HG03521 (cell line): ENCODE results near the gene SMO.
A peak's percentile ranks its signal among the peaks of the same experiment; 100 is the strongest.

ENCODE experiments used
- ATAC-seq: cut with Tn5 transposase; IDR thresholded peaks from one replicate; pipeline ENCODE4 v1.9.1; 2021; ENCODE audit warnings: mild to moderate bottlenecking, moderate library complexity; ENCODE audit not compliant: unreplicated experiment

SMO gene

GRCh38 chr7:129188372-129188891, at the start of gene SMO:
TSS of gene SMO (plus strand) at chr7:129188633. CDS start at chr7:129189152, 519 bp downstream.
- ATAC-seq: no peak

- no peak for ATAC-seq
These were observed 44.7 kb upstream of the SMO start for GRCh38 chr7:129143724-129144094.

GRCh38 chr7:129144095-129144833, 44.2 kb upstream of the SMO start, which contains the start of gene TSPAN33:
TSS of gene TSPAN33 (plus strand) at chr7:129144707. CDS start at chr7:129144981, 274 bp downstream.
- ATAC-seq: peak; percentile 68

GRCh38 chr7:129144834-129145668, 43.4 kb upstream of the SMO start:
- peak; percentile 17 for ATAC-seq

GRCh38 chr7:129146237-129146979, 42.0 kb upstream of the SMO start:
- ATAC-seq: peak; percentile 50

- no peak for ATAC-seq
These were observed 40.7 kb upstream of the SMO start for GRCh38 chr7:129147731-129148130.

GRCh38 chr7:129149511-129149910, 38.9 kb upstream of the SMO start:
- no peak for ATAC-seq

GRCh38 chr7:129150199-129150996, 38.0 kb upstream of the SMO start:
- ATAC-seq: no peak

GRCh38 chr7:129157651-129158050, 30.8 kb upstream of the SMO start:
- ATAC-seq: no peak

- no peak for ATAC-seq
These were observed 28.9 kb upstream of the SMO start for GRCh38 chr7:129159539-129159938.

- ATAC-seq: no peak
These were observed 28.1 kb upstream of the SMO start for GRCh38 chr7:129160161-129160905.

- no peak for ATAC-seq
These were observed 26.8 kb upstream of the SMO start for GRCh38 chr7:129161524-129162225.

- ATAC-seq: no peak
These were observed 25.7 kb upstream of the SMO start for GRCh38 chr7:129162732-129163131.

GRCh38 chr7:129163875-129164544, 24.4 kb upstream of the SMO start:
- ATAC-seq: no peak

- no peak for ATAC-seq
These were observed 21.7 kb upstream of the SMO start for GRCh38 chr7:129166745-129167144.

GRCh38 chr7:129167817-129168216, 20.6 kb upstream of the SMO start:
- ATAC-seq: no peak

GRCh38 chr7:129168231-129169021, 20.0 kb upstream of the SMO start:
- no peak for ATAC-seq
